ENCODE data around the gene EPS15. TPM values are rescaled to one million over a fixed set of nuclear protein-coding genes. Genes with fewer than 3 reads are reported as not detected.

EPS15 gene
- 100 to 1,000 TPM in 2 of 3 donors, 10 to 100 TPM in 1; 83.6 to 144 (median 127) TPM for total RNA-seq

DNA sequence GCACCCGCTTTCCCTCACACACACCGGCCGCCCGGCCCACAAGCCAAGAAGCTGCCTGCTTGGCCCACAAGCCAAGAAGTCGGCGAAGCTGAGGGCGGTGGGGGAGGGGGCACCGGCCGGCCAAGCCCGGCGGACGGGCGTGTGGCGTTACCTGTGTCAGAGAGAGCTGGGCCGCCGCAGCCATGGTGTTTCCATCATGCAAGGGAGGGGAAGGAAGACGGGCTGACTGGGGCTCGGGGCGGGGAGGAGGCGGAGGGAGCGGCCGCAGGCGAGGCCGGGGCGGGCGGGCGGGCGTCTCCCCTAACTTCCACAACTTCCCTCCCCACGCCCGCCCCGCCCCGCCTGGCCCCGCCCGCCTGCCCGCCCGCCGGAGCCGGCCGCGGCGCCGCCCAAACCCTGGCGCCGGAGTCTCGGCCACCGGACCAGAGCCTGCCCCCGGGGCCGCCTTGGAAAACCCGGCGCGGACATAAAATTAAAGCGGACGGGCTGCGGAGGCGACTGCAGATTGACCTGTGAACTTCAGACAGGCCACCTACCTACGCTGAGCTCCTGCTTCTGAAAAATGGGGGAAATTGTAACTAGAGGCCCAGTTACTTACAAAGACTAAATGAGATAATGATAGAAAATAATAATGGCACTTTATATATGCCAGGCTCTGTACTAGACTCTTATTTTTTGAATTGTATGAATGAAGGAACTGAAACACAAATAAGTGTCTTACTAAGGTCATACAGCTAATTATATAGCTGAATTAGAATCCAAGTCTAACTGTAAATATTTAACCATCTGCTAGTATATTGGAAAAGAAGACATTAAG lies at the start of gene EPS15:
Gene EPS15 (minus strand): TSS at position 219 of the 817 bp plus-strand sequence. CDS start 35 bp downstream, at position 184.
- DNase-seq (ENCODE audit: low spot score in 2 of 2), result peak; percentile 77 to 84
- intact Hi-C loops (cut with DNase I; ENCODE audit: low total_unique reads), result no loop called here
- no peaks in the 10 kb centered on the region for H3K9me3 ChIP-seq
- H3K4me3 ChIP-seq, result peak within 1 kb of the TSS; percentile 78 to 87 (median 85)
- H3K36me3 ChIP-seq, result no peaks in the 10 kb centered on the region
- TF ChIP-seq POLR2AphosphoS5 (IDR thresholded peaks at IDR 0.05) (peak in 2 of 3 donors; percentile 65 to 70), POLR2A (IDR thresholded peaks at IDR 0.05) (no peak)
- H3K27ac ChIP-seq, result peak within 1 kb of the TSS; percentile 94 to 96
- H3K27me3 ChIP-seq, result no peaks in the 10 kb centered on the region
- peaks cover 0 to 5% of the 10 kb centered on the region in 2 donors for H3K4me1 ChIP-seq

DNA sequence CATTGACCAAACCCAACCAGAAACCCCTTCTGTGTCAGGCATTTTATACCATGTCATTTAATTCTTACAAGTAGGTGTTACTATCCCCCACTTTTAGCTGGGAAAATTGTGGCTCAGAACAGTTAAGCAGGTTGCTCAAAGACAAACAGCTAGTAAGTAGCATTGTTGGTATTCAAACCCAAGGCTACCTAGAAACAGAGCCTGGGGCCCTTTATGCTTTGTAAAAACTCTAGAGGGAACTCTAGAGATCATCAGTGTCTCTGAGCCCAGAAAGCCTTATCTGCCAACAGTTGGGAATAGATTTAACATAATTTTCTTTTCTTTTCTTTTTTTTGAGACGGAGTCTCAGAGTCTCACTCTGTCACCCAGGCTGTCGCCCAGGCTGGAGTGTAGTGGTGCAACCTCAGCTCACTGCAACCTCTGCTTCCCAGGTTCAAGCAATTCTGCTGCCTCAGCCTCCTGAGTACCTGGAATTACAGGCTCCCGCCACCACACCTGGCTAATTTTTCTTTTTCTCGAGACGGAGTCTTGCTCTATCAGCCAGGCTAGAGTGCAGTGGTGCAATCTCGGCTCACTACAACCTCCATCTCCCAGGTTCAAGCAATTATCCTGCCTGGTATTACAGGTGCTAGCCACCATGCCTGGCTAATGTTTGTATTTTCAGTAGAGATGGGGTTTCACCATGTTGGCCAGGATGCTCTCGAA lies 49.3 kb upstream of the EPS15 start:
- Histone ChIP-seq H3K27me3 (no peaks in the 10 kb centered on the region), H3K9me3 (no peaks in the 10 kb centered on the region), H3K4me1 (peaks cover 4 to 21% of the 10 kb centered on the region in 2 donors), H3K36me3 (no peaks in the 10 kb centered on the region), H3K27ac (peak overlapping the region; percentile 86 to 88), H3K4me3 (no peak overlapping the region)
- TF ChIP-seq POLR2AphosphoS5 (IDR thresholded peaks at IDR 0.05), result no peak
- no peak for TF ChIP-seq POLR2A (IDR thresholded peaks at IDR 0.05)
- TF ChIP-seq, protein P1, sequence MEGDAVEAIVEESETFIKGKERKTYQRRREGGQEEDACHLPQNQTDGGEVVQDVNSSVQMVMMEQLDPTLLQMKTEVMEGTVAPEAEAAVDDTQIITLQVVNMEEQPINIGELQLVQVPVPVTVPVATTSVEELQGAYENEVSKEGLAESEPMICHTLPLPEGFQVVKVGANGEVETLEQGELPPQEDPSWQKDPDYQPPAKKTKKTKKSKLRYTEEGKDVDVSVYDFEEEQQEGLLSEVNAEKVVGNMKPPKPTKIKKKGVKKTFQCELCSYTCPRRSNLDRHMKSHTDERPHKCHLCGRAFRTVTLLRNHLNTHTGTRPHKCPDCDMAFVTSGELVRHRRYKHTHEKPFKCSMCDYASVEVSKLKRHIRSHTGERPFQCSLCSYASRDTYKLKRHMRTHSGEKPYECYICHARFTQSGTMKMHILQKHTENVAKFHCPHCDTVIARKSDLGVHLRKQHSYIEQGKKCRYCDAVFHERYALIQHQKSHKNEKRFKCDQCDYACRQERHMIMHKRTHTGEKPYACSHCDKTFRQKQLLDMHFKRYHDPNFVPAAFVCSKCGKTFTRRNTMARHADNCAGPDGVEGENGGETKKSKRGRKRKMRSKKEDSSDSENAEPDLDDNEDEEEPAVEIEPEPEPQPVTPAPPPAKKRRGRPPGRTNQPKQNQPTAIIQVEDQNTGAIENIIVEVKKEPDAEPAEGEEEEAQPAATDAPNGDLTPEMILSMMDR (IDR thresholded peaks at IDR 0.05), result no peak
- intact Hi-C loops (cut with DNase I; ENCODE audit: low total_unique reads), result no loop called here
- no peak for DNase-seq (ENCODE audit: low spot score in 2 of 2)

DNA sequence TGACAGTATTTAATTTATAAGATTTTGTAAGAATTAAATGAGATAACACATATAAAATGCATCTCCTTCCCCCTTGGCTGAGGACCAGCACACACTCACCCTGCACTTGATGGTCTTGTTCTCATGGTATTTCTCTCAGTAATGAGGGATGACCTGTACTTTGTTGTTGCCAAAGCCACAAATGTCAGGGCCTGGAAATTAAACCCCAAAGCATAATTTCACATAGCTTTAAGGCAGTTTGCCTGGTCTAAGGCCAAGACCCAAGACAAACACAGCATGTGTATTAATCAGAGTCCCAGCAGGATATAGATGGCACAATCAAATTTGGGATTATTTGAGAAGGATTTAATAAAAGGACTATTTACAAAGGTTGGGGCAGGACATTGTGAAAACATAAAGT lies 48.6 kb upstream of the EPS15 start:
- peak in 1 of 2 donors; percentile 50 for DNase-seq (ENCODE audit: low spot score in 2 of 2)
- intact Hi-C loops (cut with DNase I; ENCODE audit: low total_unique reads), result no loop called here
- H3K4me3 ChIP-seq, result no peak overlapping the region
- peak overlapping the region; percentile 62 to 86 for H3K27ac ChIP-seq
- H3K36me3 ChIP-seq, result no peaks in the 10 kb centered on the region
- H3K4me1 ChIP-seq, result peaks cover 4 to 21% of the 10 kb centered on the region in 2 donors
- no peaks in the 10 kb centered on the region for H3K27me3 ChIP-seq
- no peaks in the 10 kb centered on the region for H3K9me3 ChIP-seq
- TF ChIP-seq POLR2AphosphoS5 (IDR thresholded peaks at IDR 0.05) (no peak), POLR2A (IDR thresholded peaks at IDR 0.05) (no peak)
- TF ChIP-seq, protein P1 (IDR thresholded peaks at IDR 0.05), result no peak

DNA sequence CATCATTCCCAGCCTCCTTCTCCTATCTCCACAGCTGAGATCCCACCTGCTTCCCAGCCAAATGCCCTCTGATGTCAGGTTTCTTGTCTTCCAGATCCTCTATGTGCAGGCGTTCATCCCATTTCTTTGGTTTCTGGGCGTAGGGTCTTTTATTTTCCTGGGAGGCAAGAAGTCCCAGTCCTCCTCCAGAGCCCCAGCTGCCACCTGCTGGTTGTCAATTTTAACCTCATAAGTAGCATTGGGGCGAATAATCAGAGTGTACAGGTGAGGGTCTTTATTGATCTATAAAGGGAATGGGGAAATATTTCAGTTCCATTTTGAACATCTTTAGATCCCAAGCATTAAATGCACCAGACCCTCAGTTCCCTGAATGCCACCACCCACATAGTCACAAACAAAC lies 47.2 kb upstream of the EPS15 start:
- no peaks in the 10 kb centered on the region for H3K9me3 ChIP-seq
- intact Hi-C loops (cut with DNase I; ENCODE audit: low total_unique reads), result no loop called here
- no peak overlapping the region for H3K27ac ChIP-seq
- no peaks in the 10 kb centered on the region for H3K27me3 ChIP-seq
- no peak overlapping the region for H3K4me3 ChIP-seq
- H3K4me1 ChIP-seq, result peaks cover 4 to 21% of the 10 kb centered on the region in 2 donors
- DNase-seq (ENCODE audit: low spot score in 2 of 2), result no peak
- H3K36me3 ChIP-seq, result no peaks in the 10 kb centered on the region
- TF ChIP-seq, protein P1 (IDR thresholded peaks at IDR 0.05), result no peak
- TF ChIP-seq POLR2A (IDR thresholded peaks at IDR 0.05) (no peak), POLR2AphosphoS5 (IDR thresholded peaks at IDR 0.05) (no peak)

DNA sequence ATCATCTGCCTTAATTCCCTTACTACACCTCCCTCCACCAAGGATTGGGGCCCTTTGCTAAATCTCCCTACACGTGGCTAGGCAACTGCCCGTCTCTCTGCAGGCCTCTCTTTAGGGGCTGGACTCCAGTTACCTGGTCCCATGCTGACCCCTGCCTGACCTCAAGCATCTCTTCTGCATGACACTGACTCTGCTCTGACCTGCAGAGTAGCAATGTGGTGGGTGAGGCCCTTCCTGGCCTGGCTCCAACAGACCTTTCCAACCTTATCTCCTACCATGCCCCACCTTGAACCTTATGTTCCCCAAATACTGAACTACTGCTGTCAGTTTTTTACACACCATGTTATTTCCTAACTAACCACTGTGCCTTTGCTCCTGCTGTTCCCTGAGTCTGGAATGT lies 45.9 kb upstream of the EPS15 start:
- no peak for DNase-seq (ENCODE audit: low spot score in 2 of 2)
- intact Hi-C loops (cut with DNase I; ENCODE audit: low total_unique reads), result no loop called here
- TF ChIP-seq POLR2AphosphoS5 (IDR thresholded peaks at IDR 0.05), result no peak
- TF ChIP-seq, protein P1 (IDR thresholded peaks at IDR 0.05), result no peak
- no peak for TF ChIP-seq POLR2A (IDR thresholded peaks at IDR 0.05)
- Histone ChIP-seq H3K27me3 (no peaks in the 10 kb centered on the region), H3K9me3 (no peaks in the 10 kb centered on the region), H3K4me3 (no peak overlapping the region), H3K27ac (no peak overlapping the region), H3K4me1 (peaks cover 4 to 12% of the 10 kb centered on the region in 2 donors), H3K36me3 (no peaks in the 10 kb centered on the region)
